SH-SY5Y (cell line): ENCODE measurements around the gene RNF121.

Source experiments
- GATA2 ChIP-seq: IDR thresholded peaks from 2 replicates; pipeline ENCODE4 v1.6.1; 2011; ENCODE audit warnings: mild to moderate bottlenecking, low read depth, low read length
- GATA3 ChIP-seq: IDR thresholded peaks from 2 replicates; pipeline ENCODE4 v1.6.1; 2011; ENCODE audit warnings: low read depth, mild to moderate bottlenecking, low read length, moderate library complexity

RNF121 gene

DNA sequence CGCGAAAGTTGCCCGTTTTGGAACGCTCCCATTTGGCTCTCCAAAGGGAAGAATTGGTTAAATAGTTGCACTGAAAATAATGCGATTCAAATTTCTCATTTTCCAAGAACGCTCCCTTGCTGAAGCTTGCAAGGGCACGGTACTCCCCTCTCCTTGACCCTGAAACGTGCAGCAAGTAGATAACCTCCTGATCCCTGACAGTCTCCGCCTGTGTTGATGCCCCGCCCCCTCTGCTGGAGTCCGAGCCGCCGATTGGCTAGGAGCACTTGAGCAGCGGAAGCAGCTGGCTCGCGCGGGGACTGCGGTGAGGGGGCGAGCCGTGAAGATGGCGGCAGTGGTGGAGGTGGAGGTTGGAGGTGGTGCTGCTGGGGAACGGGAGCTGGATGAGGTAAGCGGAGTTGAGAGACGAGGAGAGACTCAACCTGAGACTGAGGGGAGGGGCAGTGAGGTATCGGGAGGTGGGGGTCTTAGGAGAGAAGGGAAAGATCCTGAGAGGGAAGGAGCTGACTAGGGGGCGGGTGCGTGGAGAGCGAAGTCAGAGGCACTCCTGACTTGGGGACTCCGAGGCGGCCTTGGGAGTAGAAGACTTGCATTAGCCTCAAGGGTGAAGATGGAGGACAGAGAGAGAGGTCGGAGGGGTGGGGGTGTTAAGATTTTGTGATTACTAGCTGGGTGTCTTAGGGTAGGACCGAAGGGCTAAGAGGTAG lies at the start of gene RNF121:
TSS of gene RNF121 (plus strand) at position 310 of the 707 bp plus-strand sequence. CDS start at position 326, 16 bp downstream.
- TF ChIP-seq GATA3 (no peak), GATA2 (no peak)

DNA sequence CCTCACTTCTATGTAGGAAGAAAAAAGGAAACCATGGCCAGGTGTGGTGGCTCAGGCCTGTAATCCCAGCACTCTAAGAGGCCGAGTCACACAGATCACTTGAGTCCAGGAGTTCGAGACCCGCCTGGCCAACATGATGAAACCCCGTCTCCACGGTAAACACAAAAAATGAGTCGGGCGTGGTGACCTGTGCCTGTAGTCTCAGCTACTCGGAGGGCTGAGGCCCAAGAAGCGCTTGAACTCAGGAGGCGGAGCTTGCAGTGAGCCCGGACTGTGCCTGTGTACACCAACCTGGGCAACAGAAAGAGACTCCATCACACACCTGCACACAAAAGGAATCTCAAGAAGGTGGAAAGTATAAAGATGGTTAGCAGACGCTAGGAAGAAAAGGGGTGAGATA lies 32.9 kb upstream of the RNF121 start:
- no peak for TF ChIP-seq GATA2
- TF ChIP-seq GATA3 = no peak

DNA sequence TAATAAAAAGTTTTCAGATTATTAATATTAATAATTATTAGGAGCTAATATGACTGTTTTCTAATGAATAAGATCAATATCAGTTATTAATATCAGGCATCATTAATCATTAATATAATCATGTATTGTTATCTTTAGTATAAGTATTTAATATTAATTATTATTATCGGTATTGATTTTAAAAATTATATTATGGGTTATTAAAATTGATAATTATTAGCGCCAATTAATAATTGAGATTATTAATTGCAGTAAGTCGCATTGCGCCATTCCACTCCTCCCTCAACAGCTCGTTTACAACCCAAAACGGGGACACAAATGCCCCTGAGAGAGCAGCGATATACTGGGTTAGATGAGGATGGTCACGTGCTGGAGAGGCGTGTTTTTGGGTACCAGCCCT lies 20.6 kb upstream of the RNF121 start:
- TF ChIP-seq GATA2 (no peak), GATA3 (no peak)

DNA sequence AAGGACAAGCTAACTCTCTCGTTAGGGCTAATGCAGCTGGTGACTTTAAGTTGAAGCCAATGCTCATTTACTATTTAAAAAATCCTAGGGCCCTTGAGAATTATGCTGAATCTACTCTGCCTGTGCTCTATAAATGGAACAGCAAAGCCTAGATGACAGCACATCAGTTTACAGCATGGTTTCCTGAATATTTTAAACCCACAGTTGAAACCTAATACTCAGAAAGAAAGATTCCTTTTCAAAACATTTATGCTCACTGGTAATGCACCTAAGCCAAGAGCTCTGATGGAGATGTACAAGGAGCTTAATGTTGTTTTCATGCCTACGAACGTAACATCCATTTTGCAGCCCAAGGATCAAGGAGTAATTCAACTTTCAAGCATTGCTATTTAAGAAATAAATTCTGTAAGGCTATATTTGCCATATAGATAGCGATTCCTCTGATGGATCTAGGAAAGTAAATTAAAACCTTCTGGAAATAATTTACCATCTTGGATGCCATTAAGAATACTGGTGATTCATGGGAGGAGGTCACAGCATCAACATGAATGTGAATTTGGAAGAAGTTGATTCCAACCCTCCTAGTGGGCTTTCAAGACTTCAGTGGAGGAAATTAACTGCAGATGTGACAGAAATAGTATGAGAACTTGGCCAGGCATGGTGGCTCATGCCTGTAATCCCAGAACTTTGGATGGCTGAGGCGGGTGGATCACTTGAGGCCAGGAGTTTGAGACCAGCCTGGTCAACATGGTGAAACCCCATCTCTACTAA lies 14.9 kb upstream of the RNF121 start:
- TF ChIP-seq GATA3 (no peak), GATA2 (no peak)

DNA sequence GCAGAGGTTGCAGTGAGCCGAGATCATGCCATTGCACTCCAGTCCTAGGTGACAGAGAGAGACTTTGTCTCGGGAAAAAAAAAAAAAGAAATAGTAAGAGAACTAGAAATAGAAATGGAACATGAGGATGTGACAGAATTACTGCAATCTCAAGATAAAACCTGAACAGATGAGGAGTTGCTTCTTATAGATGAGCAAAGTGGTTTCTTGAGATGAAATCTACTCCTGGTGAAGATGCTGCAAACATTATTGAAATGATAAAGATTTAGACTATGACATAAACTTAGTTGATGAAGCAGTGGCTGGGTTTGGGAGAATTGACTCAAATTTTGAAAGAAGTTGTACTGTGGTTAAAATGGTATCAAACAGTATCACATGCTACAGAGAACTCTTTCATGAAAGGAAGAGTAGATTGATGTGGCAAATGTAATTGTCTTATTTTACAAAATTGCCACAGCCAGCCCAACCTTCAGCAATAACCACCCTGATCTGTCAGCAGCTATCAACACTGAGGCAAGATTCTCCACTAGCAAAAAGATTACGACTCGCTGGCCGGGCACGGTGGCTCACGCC lies 14.1 kb upstream of the RNF121 start:
- TF ChIP-seq GATA3 (no peak), GATA2 (no peak)

DNA sequence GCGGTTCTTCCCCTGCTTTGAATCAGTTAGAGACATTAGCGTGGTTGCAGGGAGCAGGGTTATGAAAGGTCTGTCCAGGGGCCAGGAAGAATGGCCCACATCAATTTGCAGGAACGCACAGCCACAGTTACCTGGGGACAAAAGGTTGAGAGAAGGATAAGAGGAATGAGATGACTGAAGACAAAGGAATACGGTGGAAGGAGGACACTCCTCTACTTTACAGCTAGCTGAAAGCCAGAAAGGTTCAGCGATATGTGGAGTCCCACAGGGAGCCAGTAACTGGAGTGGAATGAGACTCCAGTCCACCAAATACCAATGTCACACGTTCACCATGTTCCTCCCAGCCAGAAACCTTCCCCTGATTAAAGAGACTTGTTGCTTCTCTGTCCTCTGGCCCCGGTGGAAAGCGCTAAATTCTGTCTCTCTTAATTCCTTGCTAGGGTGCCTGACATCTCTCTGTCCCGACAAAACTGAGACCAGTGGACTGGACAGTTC lies 11.2 kb upstream of the RNF121 start:
- TF ChIP-seq GATA3 (no peak), GATA2 (no peak)

DNA sequence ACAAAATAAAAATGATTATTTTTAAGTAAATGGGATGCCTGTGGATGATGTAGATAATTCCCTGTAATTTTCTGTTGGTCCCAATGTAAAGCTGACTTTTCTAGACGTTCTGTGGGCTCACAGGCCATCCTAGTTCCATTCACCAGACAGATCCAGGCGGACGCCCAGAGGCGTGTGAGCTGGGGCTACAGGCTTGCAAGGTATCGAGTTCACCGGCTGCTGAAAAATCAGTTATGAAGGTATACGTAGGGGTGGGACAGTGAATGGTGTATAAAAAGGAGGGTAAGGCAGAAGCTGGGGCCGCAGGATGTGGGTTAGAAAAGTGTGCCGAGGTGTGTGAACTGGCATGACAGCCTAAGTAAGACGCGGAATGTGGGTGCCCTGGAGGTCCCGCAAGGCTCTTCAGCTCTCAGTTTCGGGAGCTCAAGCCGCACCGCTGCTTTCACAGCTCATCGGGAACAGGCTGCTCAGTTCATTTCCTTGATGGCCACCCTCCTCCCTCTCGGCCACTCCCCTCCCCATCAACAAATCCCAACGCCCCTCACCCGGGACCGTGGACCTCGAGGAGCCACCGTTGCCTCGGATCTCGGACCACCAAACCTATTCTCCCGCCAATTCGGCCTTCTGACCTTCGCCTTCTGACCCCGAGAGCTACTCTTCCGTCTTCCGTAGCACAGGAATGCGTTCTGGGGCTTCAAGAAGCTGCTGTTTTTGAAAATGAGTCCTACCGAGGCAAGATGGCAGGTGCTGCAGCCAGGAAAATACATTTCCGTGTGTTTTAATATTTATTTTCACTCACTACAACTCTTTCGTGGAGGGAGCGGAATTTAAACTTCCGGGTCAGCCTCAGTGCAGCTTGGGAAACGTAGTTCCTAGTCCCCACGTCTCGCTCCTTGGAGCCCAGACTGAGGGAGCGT lies 768 bp upstream of the RNF121 start, which contains the start of gene XNDC1N:
TSS of gene XNDC1N (minus strand) at position 775 of the 917 bp plus-strand sequence. CDS start 5,241 bp downstream, outside the sequence.
- TF ChIP-seq GATA3 = no peak
- TF ChIP-seq GATA2 = no peak

DNA sequence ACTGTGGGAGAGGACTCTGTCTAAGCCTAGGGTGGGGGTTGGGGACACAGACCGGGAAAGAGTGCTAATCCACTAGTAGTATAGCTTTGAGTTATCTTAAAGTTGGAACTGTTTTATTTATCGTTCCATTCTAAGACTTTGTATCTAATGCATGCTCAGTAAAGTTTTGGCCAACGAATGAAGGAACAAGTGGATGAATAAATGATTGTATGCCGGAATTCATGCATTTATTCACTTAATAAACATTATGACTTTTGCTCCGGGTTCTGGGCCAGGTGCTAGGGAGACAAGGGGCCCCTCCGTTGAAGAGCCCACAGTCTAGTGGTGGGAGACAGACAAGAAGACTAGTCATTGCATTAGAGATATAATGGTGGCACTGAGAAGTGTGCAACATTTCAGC lies 645 bp downstream of the RNF121 start:
- TF ChIP-seq GATA2 (no peak), GATA3 (no peak)

DNA sequence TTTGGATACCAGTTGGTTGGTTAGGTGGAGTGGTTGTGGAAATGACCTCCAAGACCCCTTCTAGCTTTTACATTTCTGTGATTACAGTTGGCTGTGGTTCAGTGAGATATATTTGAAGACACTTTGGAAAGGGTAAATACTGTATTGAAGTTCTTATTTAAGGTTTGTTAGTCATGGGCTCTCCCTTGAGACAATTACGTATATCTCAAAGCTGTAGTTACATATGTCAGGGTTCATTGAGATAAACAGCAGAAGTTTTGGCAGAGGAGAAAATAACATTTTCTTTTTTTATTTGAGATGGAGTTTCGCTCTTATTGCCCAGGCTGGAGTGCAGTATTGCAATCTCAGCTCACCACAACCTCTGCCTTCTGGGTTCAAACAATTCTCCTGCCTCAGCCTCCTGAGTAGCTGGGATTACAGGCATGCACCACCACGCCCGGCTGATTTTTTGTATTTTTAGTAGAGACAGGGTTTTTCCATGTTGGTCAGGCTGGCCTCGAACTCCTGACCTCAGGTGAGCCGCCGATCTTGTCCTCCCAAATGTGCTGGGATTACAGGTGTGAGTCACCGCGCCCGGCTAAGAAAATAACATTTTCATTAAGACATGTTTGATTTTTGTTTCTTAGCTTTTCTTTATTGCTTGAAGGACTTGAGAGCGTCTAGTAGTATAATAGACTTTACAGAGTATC lies 1.9 kb downstream of the RNF121 start:
- TF ChIP-seq GATA3 (no peak), GATA2 (no peak)

DNA sequence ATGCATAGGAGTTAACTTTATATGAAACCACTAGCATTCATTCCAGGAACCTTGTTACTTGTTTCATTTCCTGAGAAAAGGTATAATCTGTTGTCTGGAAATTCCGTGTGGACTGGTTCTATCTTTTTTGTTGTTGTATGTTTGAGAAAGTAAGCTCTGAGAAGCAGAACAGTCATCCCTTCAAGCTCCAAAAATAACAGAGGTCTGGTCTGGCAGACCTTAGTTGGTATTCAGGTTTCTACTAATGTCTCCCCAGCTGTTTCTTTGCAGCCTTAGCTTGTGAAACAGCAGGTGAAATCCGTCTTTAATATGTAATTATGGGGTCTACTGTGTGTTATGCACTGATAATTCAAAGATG lies 2.4 kb downstream of the RNF121 start:
- TF ChIP-seq GATA3 (no peak), GATA2 (no peak)

DNA sequence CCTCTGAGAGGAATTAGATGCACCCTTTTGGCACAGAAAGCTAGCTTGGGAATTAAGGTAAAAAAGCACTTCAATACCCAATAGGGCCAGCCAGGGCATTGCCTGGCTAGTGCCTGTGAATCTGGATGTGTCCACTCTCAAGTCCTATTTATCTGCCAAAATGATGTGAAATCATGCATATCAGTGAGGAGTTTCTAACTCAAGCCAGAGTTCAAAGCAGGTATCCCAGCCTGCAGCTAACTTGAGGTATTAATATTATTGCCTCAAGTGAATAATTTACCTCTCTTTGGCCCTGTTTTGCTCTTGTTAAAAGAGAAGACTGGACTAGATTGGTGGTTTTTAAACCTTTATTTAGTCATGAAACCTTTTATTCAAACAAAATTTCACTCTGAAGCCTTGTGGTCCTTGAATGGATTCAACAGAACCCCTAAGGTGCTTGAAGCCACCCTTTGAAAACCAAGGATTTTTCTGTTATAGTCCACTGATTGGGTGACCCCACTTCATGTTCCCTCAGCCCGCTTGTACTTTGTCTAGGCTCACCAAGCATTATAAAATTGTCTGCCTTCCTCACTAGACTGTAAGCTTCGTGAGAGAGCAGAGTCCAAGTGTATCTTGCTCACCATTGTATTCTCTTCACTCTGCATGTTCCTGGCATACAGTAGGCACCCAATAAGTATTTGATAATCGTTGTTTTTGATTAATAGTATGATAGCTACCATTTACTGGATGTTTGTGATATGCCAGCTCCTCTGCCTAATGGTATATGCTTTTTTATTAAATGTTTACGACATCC lies 4.5 kb downstream of the RNF121 start:
- TF ChIP-seq GATA2 (no peak), GATA3 (no peak)

DNA sequence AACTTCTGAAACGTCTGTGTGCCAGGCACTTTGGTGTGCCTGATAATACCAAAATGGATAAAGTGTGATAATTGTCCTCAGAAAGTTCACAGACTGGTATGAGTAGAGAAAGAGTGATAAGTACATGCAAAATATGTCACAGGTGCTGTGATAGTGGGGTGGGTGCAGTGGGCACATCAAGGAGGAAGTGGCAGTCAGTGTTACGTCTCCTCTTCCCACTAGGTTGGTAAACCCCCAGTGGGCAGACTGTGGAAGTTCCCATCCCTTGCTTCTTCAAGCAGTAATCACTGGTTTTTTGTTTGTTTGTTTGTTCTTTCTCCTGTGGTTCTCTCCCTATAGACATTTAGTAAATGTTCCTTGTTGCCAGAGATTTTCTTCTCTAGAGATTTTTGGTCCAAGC lies 5.4 kb downstream of the RNF121 start:
- no peak for TF ChIP-seq GATA2
- TF ChIP-seq GATA3 = no peak

DNA sequence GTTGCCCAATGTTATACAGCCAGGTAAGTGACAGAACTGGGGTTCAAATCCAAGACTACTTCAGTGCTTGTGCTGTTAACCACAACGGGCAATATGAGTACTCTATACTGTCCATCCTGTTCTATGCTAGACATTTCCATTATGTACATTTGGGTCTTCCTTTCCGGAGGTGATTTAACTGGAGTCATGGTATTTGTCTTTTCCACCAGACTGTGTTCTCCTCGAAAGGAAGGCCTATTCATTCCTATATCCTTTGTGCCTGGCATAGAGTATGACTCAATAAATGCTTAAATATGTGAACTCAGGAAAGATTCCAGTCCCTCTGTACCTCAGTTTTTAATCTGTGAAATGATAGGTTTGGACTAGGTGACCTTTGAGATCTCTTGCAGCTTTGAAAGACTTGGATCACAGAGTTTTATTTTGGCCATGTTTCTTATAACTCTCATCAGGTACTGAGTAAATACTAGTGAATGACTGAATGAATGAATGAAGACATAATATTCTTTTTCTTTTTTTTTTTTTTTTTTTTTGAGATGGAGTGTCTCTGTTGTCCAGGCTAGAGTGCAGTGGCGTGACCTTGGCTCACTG lies 6.6 kb downstream of the RNF121 start:
- TF ChIP-seq GATA3 (no peak), GATA2 (no peak)
